Measurements from ENCODE around the gene ERN1.

The ERN1 gene

GRCh38 chr17:64003526-64004121 is 126.3 kb downstream of the ERN1 start:
- no peak for DNase-seq (ENCODE audit: low spot score)

- DNase-seq (ENCODE audit: low spot score) = no peak
Observed at GRCh38 chr17:64002658-64003525, 127.1 kb downstream of the ERN1 start.

- no peak for DNase-seq (ENCODE audit: low spot score)
Observed at GRCh38 chr17:64001763-64002529, 128.0 kb downstream of the ERN1 start.

GRCh38 chr17:64001091-64001579 is 128.8 kb downstream of the ERN1 start:
- DNase-seq (ENCODE audit: low spot score) = no peak

GRCh38 chr17:63999680-64000531 is 130.0 kb downstream of the ERN1 start:
- DNase-seq (ENCODE audit: low spot score) = no peak

- DNase-seq (ENCODE audit: low spot score) = no peak
Observed at GRCh38 chr17:63998721-63999679, 130.9 kb downstream of the ERN1 start.

- DNase-seq (ENCODE audit: low spot score) = peak; percentile 50
Observed at GRCh38 chr17:63998050-63998720, 131.8 kb downstream of the ERN1 start, which contains the start of gene PRR29. Gene PRR29, plus strand, starts transcription at chr17:63998351. Its CDS starts 14 bp downstream, at chr17:63998365.

GRCh38 chr17:63997341-63998048 is 132.4 kb downstream of the ERN1 start:
- no peak for DNase-seq (ENCODE audit: low spot score)

GRCh38 chr17:63996430-63997182 is 133.3 kb downstream of the ERN1 start:
- no peak for DNase-seq (ENCODE audit: low spot score)

GRCh38 chr17:63995626-63996025 is 134.3 kb downstream of the ERN1 start:
- DNase-seq (ENCODE audit: low spot score) = no peak

- DNase-seq (ENCODE audit: low spot score) = no peak
Observed at GRCh38 chr17:63993368-63993985, 136.5 kb downstream of the ERN1 start.

- DNase-seq (ENCODE audit: low spot score) = no peak
Observed at GRCh38 chr17:63991611-63992010, 138.3 kb downstream of the ERN1 start.

- DNase-seq (ENCODE audit: low spot score) = no peak
Observed at GRCh38 chr17:63989622-63990345, 140.2 kb downstream of the ERN1 start.

All from COLO829 (cell line).